Measurements from ENCODE around the gene GPS1.
A peak's percentile ranks its signal among the peaks of the same experiment; 100 is the strongest.

GPS1 gene

GRCh38 chr17:82060614-82061013, 8.9 kb downstream of the GPS1 start:
- DNase-seq = no peak

GRCh38 chr17:82061047-82061925, 9.6 kb downstream of the GPS1 start:
- no peak for DNase-seq

GRCh38 chr17:82062076-82062983, 10.6 kb downstream of the GPS1 start:
- DNase-seq = no peak

DNA sequence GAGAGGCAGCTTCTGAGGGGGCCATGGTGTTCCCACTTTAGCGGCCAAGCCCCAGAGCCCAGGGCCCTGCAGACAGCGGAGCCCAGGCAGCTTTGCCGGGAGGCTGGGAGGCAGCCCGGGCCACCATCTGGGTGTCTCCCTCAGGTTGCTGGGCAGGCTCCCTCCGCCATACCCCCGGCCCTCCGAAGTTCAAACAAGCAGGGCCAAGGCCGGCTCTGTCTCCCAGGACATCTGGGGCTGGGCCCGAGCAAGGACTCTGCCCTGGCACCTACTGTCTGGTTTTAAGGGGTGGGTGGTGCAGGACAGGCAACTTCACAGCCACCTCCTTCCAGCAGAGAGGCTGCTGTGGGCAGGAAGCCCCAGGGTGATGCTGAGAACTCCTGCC, 11.3 kb downstream of the GPS1 start:
- no peak for DNase-seq

DNA sequence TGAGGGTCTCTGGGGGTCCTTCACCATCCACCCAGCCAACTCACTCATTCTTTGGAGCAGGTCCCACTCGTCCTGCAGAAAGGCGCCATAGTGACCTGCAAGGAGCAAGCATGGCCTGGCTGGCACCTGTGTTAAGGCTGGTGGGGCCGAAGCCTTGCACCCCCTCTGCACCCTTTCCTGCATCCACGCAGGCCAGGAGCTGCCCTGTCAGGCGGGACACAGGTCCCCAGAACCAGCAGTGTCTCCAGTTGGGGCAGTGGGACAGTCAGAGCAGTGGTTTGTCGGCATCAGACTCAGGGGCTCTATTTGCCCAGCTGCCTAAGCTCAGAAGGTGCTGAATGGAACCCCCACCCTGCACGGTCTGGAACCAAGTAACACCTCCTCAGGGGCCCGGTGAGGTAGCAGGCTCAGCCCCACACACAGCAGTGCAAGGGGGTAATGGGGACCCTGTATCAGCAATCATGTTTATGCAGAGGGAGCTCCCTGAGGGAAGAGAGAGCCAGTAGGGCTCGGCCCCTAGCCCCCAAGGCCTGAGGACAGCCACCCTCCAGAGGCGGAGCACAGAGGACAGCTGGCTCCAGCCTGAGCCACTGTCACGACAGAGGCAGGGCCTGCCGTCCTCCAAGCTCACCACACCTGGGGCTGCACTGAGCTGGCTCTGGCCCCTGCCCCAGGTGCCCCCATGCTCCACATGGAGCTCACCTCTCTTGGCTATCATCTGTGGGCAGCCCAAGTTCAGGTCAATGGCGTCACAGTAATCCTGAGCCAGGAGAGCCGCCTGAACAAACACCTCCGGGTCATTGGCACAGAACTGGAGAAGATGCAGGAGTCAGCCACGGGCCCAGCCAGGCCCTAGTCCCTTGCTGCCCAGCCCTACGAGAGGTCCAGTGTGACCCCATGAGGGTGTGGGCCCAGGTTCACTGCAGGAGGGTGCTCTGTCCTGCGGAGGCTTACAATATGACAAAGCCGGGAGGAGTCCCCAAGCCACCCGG, 12.0 kb downstream of the GPS1 start:
- DNase-seq = no peak

DNA sequence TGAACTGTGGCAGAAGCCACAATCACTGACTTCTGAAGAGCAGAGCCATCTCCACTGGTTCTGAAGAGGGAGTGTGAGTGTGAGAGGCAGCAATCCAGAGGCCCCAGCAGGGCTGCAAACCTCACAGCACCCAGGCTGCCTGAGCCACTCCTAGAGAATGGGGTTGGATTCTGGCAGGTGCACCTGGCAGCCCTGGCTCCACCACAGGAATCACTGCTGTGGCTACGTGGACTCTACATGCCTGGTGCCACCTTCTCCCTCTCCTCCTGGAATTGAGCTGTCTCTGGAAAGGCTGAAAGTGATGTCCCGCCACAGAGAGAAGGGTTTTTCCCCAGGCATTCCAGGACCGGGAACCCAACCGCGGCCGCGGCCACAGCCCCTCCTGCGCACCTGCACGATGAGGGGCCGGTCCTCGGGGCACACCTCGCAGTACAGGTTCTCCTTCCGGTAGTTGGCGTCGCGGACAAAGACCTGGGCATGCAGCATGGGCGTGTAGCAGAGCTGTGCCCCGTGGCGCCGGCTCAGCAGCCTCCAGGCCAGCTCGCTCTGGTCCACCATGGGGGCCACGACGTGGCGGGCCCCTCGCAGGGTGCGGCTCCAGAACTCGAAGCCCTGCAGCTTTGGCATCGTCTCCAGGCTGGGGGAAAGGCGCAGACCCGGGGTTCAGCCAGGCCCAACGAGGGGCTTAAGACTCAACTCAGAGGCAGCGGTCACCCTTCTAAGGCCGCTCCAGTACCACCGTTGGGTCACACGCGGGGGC, 12.9 kb downstream of the GPS1 start:
- DNase-seq = no peak

DNA sequence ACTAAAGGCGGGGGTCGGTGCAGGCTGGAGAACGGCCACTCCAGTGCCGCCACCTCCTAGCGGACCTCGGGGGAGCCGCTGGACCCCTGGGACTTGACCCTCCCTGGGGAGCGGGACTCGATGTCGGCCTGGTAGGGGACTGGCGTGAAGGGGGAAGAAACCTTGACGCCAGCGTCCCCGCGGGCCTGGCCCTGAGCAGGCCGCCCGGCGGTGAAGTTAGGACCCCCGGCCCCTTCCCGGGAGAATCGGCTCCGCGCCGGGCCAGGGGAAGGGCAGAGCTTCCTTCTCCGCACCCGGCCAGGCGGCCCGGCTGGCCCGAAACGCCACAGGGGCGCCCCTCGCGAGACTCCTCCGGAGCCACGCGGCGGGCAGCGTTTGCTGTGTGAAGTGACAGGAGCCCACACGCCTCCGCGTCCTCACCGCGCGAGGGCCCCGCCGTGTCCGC, 13.5 kb downstream of the GPS1 start:
- no peak for DNase-seq

DNA sequence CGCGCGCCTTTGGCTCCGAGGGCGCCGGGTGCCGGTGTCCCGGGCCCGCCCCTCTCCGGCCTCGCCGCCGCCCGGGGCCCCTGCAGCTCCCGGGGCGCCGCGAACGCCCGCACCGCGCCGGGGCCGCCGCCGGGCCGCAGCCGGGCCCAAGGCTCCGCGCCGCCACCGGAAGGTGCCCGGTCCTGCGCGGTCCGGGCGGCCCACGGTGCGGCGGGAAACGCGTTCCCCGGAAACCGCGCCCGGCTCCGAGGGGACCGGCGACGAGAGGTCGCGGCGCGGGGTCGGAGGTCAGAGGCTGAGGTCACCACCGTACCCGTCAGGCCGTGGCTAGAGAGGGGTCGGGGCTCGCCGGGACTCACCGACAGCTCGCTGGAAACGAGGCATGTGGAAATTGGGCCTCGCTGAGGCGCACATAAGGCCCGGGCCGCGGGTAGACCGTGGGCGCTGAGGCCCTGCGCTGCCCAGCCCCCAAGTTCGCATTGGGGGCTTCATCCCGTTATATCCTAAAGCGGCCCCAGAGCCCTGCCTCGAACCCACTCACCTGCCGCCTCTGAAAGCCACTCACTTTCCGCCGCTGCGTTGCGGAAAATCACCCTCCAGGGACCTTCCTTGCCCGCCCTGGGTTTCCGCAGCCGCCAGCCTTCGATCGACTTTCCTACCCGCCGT, 14.1 kb downstream of the GPS1 start, which contains the start of gene DUS1L:
DUS1L (minus strand) TSS at position 167 of the 666 bp plus-strand sequence. CDS start 745 bp downstream, outside the sequence.
- DNase-seq = peak; percentile 67

- no peak for DNase-seq
Observed at GRCh38 chr17:82070611-82071010, 18.9 kb downstream of the GPS1 start.

DNA sequence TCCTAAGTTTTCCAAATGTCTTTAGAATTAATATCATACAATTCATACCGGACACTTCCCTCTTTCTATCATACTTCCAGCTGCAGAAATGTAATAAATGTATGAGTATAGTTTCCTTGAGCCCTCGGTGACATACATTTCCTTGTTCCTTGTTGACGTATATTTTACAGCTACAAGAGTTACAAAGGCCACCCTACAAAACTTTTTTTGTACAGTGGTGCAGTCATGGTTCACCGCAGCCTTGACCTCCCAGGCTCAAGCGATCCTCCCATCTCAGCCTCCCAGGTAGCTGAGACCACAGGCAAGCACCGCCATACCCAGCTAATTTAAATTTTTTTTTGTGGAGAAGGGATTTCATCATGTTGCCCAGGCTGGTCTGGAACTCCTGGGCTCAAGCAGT, 21.1 kb downstream of the GPS1 start:
- DNase-seq = no peak

DNA sequence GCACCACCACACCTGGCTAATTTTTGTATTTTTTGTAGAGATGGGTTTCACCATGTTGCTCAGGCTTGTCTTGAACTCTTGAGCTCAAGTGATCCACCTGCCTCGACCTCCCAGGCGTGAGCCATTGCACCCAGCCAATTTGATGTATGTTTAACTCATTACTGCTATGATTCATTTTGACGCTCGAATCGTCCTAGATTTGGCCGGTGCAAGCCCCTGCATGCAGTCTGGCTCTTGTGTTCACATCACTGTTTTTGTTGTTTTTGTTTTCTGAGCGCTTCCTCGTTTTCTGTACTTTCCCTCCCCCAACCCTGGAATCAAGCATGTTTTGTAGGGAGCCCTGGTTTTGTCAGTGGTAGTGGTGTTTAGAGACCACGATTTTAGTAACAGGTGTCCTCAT, 21.7 kb downstream of the GPS1 start:
- DNase-seq = no peak

DNA sequence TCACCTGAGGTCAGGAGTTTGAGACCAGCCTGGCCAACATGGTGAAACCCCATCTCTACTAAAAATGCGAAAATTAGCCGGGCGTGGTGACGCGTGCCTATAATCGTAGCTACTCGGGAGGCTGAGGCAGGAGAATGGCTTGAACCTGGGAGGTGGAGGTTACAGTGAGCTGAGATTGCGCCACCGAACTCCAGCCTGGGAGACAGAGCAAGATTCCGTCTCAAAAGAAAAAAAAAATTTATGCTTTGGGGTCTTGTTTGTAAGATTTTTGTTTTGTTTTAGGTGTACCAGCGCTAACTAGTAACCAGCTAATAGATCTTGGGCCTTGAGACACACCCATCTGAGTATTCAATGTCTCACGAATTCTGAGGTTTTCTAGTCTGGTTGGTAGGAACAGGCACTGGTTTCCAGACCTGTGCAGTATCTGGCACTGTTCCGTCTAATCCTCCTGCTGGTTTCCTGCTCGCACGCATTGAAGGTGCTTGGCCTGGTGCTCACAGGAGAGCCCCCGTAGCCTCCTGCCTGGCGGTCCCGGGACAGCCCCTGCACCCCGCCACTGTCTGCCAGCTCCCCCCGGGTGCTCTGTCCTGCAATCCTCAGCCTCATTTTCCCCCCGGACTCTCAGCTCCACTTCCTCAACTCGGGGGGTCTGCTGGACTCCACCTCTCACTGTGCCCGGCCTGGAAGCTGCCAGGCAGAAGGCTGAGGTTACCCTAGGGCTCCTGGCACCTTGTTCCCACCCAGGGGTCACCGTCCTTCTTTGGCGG, 24.5 kb downstream of the GPS1 start:
- no peak for DNase-seq

- no peak for DNase-seq
Observed at GRCh38 chr17:82076785-82077591, 25.3 kb downstream of the GPS1 start.

- DNase-seq = no peak
Observed at GRCh38 chr17:82077617-82078358, 26.1 kb downstream of the GPS1 start.

DNA sequence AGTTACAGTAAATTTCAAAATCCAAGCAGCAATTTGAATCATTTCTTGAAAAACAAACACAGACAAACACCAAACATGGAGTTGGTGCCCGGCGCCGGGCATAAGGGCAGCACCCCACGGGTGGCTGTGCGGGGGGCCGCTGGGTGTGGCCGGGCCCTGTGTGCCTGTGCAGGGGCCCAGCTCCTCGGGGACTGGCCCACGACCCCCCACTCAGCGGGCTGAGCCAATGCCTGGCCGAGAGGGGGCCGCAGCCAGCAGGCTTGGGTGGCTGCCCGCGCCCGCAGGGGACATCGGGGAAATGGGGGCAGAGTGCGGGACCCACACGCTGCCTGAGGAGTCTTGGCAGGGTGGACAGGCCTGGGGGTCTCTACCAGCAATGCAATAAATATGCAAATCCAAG, 26.7 kb downstream of the GPS1 start:
- no peak for DNase-seq

DNA sequence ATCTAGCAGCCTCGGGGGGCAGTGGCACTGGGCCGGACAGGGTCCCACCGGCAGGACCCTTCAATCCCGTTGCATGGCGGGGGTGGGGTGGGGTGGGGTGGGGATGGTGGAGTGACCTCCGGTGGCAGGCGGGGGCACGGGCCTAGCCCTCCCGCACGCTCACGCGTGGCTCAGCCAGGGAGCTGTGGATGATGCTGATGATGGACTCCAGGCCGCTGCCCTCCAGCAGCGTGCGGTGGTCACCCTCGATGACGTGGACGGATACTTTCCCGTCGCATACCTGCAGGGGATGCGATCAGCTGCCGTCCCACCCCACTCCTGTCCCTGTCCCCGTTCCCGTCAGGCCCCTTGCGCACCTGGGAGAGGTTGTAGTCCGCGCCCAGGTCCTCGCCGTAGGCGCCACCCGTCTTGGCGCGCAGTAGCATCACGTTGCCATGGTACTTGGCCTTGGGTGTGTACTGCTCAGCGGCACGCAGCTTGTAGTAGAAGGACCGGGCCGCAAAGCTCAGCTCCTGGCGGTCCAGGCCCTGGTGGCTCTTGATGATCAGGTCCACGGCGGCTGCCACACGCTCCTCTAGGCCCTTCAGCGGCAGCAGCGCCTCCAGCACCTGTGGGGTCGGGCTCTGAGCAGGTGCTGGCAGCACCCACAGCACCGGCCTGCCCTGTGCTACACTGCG, 27.4 kb downstream of the GPS1 start:
- DNase-seq = no peak

DNA sequence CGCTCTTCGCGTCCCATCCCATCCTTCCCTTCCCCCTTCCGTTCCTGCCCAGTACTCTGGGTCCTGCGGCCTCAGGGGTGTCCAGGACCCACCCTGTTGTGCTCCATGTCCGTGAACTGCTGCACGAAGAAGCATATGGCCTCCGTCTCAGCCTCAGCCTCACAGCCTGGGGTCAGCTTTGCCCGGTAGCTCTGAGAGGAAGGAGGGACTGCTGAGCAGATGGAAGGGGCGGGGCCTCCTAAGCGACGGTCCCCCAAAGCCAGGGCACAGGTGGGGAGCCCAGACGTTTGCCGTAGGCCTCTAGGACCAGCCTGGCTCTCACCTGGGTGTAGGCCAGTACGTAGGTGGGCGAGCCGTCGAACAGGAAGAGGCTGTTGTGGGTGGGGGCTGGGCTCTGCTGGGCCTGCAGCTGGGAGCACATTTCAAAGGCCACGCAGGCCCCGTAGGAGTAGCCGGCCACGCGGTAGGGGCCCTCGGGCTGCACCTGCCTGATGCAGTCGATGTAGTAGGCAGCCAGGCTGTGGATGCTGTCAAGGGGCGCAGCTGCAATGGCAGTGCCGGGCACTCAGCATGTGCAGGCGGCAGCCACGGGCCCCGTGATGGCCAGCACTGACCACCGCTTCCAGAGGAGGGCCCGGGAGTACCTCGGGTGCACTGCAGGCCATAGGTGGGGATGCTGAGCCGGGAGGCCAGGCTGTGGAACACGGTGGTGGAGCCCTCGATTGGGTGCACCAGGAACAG, 28.5 kb downstream of the GPS1 start:
- DNase-seq = no peak

Data from NCI-H2171 (cell line).